ENCODE results near the gene ARL17A.
"Not testable (repeated sequence)": the region's sequence is repeated elsewhere in the genome, so short reads cannot be mapped to it uniquely, and the experiment has no call there.

DNA sequence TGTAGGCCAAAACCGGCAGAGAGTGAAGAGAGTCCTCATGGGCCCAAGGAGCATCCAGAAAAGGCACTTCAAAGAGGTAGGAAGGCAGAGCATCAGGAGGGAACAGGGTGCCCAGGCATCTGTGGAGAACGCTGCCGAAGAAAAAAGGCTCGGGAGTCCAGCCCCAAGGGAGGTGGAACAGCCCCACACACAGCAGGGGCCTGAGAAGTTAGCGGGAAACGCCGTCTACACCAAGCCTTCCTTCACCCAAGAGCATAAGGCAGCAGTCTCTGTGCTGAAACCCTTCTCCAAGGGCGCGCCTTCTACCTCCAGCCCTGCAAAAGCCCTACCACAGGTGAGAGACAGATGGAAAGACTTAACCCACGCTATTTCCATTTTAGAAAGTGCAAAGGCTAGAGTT, 30.9 kb downstream of the ARL17A start:
- TF ChIP-seq CTCF (IDR thresholded peaks at IDR 0.05; ENCODE audit: poor library complexity, severe bottlenecking); EP300 (conservative IDR thresholded peaks at IDR 0.05; ENCODE audit: poor library complexity, severe bottlenecking); EZH2 (IDR thresholded peaks at IDR 0.05; ENCODE audit: borderline replicate concordance, insufficient read depth, low read length, poor library complexity, severe bottlenecking); POLR2AphosphoS5 (IDR thresholded peaks at IDR 0.05); MXI1 (conservative IDR thresholded peaks at IDR 0.05; ENCODE audit: poor library complexity, severe bottlenecking): not testable (repeated sequence)

Data from neural cell (in vitro differentiated cells).